DND-41 (cell line): ENCODE measurements around the gene SELENBP1.

ENCODE experiments used
- ATAC-seq: fragments of 200-7000 bp; cut with Tn5 transposase; 3 replicates; pipeline ENCODE4 v1.9.1; 2021; ENCODE audit warnings: low read depth; ENCODE audit not compliant: insufficient read depth
- DNase-seq: peaks from one replicate; pipeline ENCODE4 v3.0.0-alpha.2; 2020
- H2AFZ ChIP-seq: 2 replicates; pipeline ENCODE4 v1.6.0; 2012; ENCODE audit warnings: low read depth, low read length
- H3K27ac ChIP-seq: 2 replicates; pipeline ENCODE4 v1.5.1; 2012; ENCODE audit warnings: low read length, inconsistent platforms
- H3K27me3 ChIP-seq: fragments of 200-600 bp; sonication (generic); 2 replicates; pipeline ENCODE4 v1.6.0; 2012; ENCODE audit warnings: low read length, mild to moderate bottlenecking, inconsistent platforms; ENCODE audit not compliant: insufficient read depth, poor library complexity
- H3K36me3 ChIP-seq: 2 replicates; pipeline ENCODE4 v1.5.1; 2012; ENCODE audit warnings: low read length, inconsistent platforms; ENCODE audit not compliant: insufficient read depth
- H3K4me1 ChIP-seq: 2 replicates; pipeline ENCODE4 v1.5.1; 2012; ENCODE audit warnings: mild to moderate bottlenecking, low read length; ENCODE audit not compliant: insufficient read depth
- H3K4me2 ChIP-seq: 2 replicates; pipeline ENCODE4 v1.6.0; 2012; ENCODE audit warnings: mild to moderate bottlenecking, moderate library complexity, low read length, inconsistent platforms; ENCODE audit not compliant: insufficient read depth
- H3K4me3 ChIP-seq, 2 experiments: fragments of 200-600 bp in 1 of 2; shearing (Covaris generic) in 1 of 2; 2 replicates each; pipeline ENCODE4 v1.5.1; 2012 to 2016; ENCODE audit warnings: inconsistent platforms in 2 of 2, low read length in 2 of 2, mild to moderate bottlenecking in 2 of 2, low read depth in 1 of 2, moderate library complexity in 1 of 2
- H3K79me2 ChIP-seq: 2 replicates; pipeline ENCODE4 v1.6.0; 2012; ENCODE audit warnings: low read length, inconsistent platforms; ENCODE audit not compliant: insufficient read depth
- H3K9ac ChIP-seq: 2 replicates; pipeline ENCODE4 v1.6.0; 2012; ENCODE audit warnings: low read depth, mild to moderate bottlenecking, inconsistent platforms, low read length, moderate library complexity
- H3K9me3 ChIP-seq: 2 replicates; pipeline ENCODE4 v1.5.1; 2012; ENCODE audit warnings: low read length, moderate library complexity, mild to moderate bottlenecking, inconsistent platforms; ENCODE audit not compliant: insufficient read depth, severe bottlenecking
- H4K20me1 ChIP-seq: 2 replicates; pipeline ENCODE4 v1.6.0; 2012; ENCODE audit warnings: low read length; ENCODE audit not compliant: insufficient read depth
- EZH2 ChIP-seq: IDR thresholded peaks from 3 replicates; pipeline ENCODE4 v1.6.1; 2012; ENCODE audit warnings: borderline replicate concordance, low read depth, mild to moderate bottlenecking, moderate library complexity, low read length, inconsistent platforms; ENCODE audit not compliant: severe bottlenecking
- TF ChIP-seq, protein P1 (sequence below): IDR thresholded peaks from 2 replicates; pipeline ENCODE4 v1.5.1; 2012; ENCODE audit warnings: borderline replicate concordance, low read length, moderate library complexity, mild to moderate bottlenecking; ENCODE audit not compliant: poor library complexity, severe bottlenecking; ENCODE audit errors: extremely low read depth

The SELENBP1 gene

DNA sequence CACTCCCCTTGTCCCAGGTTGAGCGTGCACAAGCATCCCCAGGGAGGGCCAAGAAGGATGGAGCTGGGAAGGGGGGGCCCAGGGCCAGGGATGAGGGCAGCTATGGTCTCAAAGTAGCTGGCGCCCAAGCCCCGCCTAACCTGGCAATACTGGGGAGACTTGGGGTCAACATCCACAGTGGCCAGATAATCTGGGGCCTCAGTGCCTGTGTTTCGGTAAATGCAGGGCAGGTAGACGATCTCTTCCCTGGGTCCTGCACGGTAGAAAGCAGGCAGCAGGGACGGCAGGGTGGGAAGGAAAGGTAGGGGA, 3.2 kb downstream of the SELENBP1 start:
- H3K27ac ChIP-seq: no peak overlapping the region
- H3K4me1 ChIP-seq: peaks cover 9% of the 10 kb centered on the region
- no peaks in the 10 kb centered on the region for H4K20me1 ChIP-seq
- no peak overlapping the region for H2AFZ ChIP-seq
- H3K79me2 ChIP-seq: no peaks in the 10 kb centered on the region
- H3K27me3 ChIP-seq: no peaks in the 10 kb centered on the region
- TF ChIP-seq EZH2: no peak
- TF ChIP-seq, protein P1, sequence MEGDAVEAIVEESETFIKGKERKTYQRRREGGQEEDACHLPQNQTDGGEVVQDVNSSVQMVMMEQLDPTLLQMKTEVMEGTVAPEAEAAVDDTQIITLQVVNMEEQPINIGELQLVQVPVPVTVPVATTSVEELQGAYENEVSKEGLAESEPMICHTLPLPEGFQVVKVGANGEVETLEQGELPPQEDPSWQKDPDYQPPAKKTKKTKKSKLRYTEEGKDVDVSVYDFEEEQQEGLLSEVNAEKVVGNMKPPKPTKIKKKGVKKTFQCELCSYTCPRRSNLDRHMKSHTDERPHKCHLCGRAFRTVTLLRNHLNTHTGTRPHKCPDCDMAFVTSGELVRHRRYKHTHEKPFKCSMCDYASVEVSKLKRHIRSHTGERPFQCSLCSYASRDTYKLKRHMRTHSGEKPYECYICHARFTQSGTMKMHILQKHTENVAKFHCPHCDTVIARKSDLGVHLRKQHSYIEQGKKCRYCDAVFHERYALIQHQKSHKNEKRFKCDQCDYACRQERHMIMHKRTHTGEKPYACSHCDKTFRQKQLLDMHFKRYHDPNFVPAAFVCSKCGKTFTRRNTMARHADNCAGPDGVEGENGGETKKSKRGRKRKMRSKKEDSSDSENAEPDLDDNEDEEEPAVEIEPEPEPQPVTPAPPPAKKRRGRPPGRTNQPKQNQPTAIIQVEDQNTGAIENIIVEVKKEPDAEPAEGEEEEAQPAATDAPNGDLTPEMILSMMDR: no peak
- no peak overlapping the region for H3K9ac ChIP-seq
- ATAC-seq: no peak
- no peak for DNase-seq
- no peak overlapping the region for H3K4me3 ChIP-seq
- no peaks in the 10 kb centered on the region for H3K36me3 ChIP-seq
- no peaks in the 10 kb centered on the region for H3K9me3 ChIP-seq
- H3K4me2 ChIP-seq: no peak overlapping the region

GRCh38 chr1:151368393-151369301, 3.9 kb downstream of the SELENBP1 start:
- no peak overlapping the region for H3K27ac ChIP-seq
- H3K27me3 ChIP-seq: no peaks in the 10 kb centered on the region
- TF ChIP-seq, protein P1: no peak
- TF ChIP-seq EZH2: no peak
- no peaks in the 10 kb centered on the region for H3K9me3 ChIP-seq
- DNase-seq (no peak), ATAC-seq (no peak)
- no peak overlapping the region; the same call in 1 of the 2 replicates for H2AFZ ChIP-seq
- H3K9ac ChIP-seq: no peak overlapping the region
- no peaks in the 10 kb centered on the region for H3K79me2 ChIP-seq
- no peak overlapping the region for H3K4me2 ChIP-seq
- H3K36me3 ChIP-seq: no peaks in the 10 kb centered on the region
- no peaks in the 10 kb centered on the region for H4K20me1 ChIP-seq
- H3K4me1 ChIP-seq: peaks cover 9% of the 10 kb centered on the region
- H3K4me3 ChIP-seq: no peak overlapping the region

- peaks cover 6% of the 10 kb centered on the region for H3K9me3 ChIP-seq
Measured at GRCh38 chr1:151367658-151368392, 4.7 kb downstream of the SELENBP1 start.

More at GRCh38 chr1:151367658-151368392, 4.7 kb downstream of the SELENBP1 start:
- no peaks in the 10 kb centered on the region for H4K20me1 ChIP-seq
- H3K4me1 ChIP-seq: peaks cover 9% of the 10 kb centered on the region
- no peak overlapping the region for H3K4me3 ChIP-seq
- TF ChIP-seq EZH2: no peak
- TF ChIP-seq, protein P1: no peak
- H3K27me3 ChIP-seq: no peaks in the 10 kb centered on the region
- no peak overlapping the region for H3K27ac ChIP-seq
- H3K36me3 ChIP-seq: no peaks in the 10 kb centered on the region
- no peaks in the 10 kb centered on the region for H3K79me2 ChIP-seq
- H3K9ac ChIP-seq: no peak overlapping the region
- DNase-seq: no peak
- no peak overlapping the region for H3K4me2 ChIP-seq
- no peak for ATAC-seq
- no peak overlapping the region for H2AFZ ChIP-seq
